HG03095 (cell line): ENCODE data around the gene GALE.

ENCODE experiments used
- ATAC-seq: cut with Tn5 transposase; IDR thresholded peaks from one replicate; pipeline ENCODE4 v1.9.1; 2021; ENCODE audit warnings: moderate library complexity; ENCODE audit not compliant: unreplicated experiment

The GALE gene

DNA sequence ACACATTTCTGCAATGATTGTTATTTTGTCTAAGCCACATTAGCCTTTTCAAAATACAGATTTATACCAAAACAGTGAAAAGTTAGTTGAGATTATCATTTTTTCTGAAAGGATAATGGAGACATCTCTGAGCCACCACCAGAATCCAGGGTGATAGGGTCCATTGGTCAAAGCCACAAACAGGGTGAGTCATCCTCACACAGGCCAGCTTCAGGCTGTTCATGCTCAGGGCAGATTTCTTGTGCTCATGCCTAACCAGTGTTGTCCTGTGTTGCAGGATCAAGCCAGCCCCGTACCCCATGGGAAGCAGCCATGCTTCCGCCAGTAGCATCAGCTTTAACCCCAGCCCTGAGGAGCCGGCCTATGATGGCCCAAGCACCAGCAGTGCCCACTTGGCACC lies 43.9 kb downstream of the GALE start:
- no peak for ATAC-seq

DNA sequence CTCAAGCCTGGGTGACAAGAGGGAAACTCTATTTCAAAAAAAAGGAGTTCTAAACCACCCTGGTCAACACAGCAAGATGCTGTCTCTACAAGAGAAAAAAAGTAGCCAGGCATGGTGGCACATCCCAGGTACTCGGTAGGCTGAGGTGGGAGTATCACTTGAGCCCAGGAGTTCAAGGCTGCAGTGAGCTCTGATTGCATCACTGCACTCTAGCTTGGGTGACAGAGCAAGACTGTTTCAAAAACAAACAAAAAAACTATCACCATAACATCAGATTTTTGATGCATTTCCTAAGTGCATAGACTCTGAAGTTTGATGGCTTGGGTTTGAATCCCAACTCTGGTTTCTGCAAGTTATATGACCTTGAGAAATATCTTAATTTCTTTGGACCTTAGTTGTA lies 47.6 kb downstream of the GALE start:
- no peak for ATAC-seq

DNA sequence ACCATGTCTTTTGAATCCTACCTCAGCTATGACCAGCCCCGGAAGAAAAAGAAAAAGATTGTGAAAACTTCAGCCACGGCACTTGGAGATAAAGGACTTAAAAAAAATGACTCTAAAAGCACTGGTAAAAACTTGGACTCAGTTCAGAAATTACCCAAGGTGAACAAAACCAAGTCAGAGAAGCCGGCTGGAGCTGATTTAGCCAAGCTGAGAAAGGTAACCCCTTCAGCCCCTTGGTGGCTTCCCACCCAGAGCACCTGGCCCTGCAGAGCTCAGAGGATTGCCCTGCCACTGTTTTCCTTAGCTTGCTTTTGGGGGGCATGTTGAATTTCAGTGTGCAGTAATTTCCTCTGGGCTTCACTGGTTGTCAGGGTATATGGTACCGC lies 48.7 kb downstream of the GALE start:
- no peak for ATAC-seq

DNA sequence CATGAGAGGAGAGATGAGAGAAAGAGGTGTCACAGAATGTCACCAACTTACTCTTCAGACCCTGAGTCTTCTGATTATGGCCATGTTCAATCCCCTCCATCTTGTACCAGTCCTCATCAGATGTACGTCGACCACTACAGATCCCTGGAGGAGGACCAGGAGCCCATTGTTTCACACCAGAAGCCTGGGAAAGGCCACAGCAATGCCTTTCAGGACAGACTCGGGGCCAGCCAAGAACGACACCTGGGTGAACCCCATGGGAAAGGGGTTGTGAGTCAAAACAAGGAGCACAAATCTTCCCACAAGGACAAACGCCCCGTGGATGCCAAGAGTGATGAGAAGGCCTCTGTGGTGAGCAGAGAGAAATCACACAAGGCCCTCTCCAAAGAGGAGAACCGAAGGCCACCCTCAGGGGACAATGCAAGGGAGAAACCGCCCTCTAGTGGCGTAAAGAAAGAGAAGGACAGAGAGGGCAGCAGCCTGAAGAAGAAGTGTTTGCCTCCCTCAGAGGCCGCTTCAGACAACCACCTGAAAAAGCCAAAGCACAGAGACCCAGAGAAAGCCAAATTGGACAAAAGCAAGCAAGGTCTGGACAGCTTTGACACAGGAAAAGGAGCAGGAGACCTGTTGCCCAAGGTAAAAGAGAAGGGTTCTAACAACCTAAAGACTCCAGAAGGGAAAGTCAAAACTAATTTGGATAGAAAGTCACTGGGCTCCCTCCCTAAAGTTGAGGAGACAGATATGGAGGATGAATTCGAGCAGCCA lies 49.3 kb downstream of the GALE start:
- no peak for ATAC-seq

DNA sequence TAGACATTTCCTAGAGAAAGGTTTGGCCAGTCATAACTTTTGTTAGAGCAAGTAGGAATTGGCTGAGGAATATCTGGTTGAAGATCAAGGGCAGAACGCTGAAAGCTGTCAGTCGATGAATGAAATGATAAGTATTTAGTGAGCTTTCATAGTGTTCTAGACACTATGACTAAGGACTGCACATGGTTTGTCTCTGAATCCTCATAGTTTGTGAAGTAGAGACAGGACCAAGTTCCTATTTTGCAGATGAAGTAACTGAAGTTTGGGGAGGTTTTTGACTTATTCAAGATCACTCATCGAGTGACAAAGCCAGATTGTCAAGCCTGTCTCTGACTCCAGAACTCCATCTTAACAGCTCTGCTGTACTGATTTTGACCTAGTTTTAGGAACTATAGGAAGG lies 52.5 kb downstream of the GALE start:
- ATAC-seq: no peak
